Right ventricle myocardium inferior (tissue), 1 donor: ENCODE results near the gene CYP19A1. TPM values are rescaled to one million over a fixed set of nuclear protein-coding genes. Genes with fewer than 3 reads are reported as not detected.
A peak's percentile ranks its signal among the peaks of the same experiment; 100 is the strongest.
"Not testable (repeated sequence)": the region's sequence is repeated elsewhere in the genome, so short reads cannot be mapped to it uniquely, and the experiment has no call there.

Experiments
- ATAC-seq: fragments of 200-7000 bp; cut with Tn5 transposase; one replicate; pipeline ENCODE4 v1.9.1; 2020; ENCODE audit warnings: mild to moderate bottlenecking, moderate library complexity
- DNase-seq: peaks from one replicate; pipeline ENCODE4 v3.0.0; 2021; ENCODE audit errors: missing footprints
- intact Hi-C: fragments of 100-400 bp; cut with DNase I; formaldehyde crosslinking; loops from one replicate; pipeline ENCODE4 v1.11.0; 2022
- total RNA-seq: library from RNA; stranded (reverse); fragmentation: NEBNext Ultra II Directional; extraction: Animal tissue kit (Norgen Biotek cat#: 25700); gene quantifications from one replicate; pipeline ENCODE4 v1.2.1, GENCODE V29; 2021
- donor health status: DM: no; HTN: yes; CAD: no; lungs with severe emphysema.

Gene CYP19A1
- total RNA-seq, 1 donor from 2014 or later: 0.65 TPM

DNA sequence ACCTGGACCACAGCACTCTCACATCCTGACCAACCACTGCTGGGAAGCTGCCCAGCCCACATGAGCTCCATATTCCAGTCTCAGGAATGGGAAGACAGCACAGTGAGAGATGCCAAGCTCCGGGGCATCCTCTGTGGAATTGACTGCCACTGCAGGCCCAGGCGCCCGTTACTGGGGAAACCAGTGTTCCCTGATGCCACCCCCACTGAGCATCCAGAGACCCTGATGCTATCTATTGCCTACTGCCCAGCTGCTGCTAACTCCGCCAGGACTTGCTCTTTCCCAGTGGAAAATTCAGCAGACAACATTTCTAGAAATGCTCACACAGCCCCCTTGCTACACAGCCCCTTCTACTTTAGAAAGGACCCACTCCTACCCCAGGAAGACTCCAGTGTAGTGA lies 57.6 kb downstream of the CYP19A1 start:
- ATAC-seq (no peak), DNase-seq (no peak)
- intact Hi-C loops: loop anchor here (1.0 kb wide), 1 partner anchor 100 kb away; no protein-coding TSS in a partner anchor

DNA sequence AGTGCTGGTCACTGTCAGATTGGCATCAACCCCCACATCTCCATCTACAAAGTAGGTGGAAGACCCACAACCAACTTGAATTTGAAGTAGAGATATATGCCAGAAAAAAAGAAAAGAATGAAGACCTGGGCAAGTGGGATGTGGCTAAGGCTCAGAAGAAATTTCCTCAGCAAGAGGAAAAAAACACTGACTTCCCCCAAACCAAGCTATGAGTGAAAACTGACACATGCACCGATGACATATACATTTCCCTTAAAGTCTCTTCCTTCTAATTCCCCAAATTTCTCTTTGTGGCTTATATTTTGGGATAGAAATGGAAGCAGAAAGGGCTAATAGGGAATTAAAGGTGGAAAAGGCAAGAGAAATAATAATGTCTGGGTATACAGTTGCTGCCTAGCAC lies 59.0 kb downstream of the CYP19A1 start:
- no peak for ATAC-seq
- intact Hi-C loops: no loop called here
- no peak for DNase-seq

GRCh38 chr15:51277101-51277500 lies 61.3 kb downstream of the CYP19A1 start:
- intact Hi-C loops: no loop called here
- no peak for ATAC-seq
- DNase-seq: no peak

DNA sequence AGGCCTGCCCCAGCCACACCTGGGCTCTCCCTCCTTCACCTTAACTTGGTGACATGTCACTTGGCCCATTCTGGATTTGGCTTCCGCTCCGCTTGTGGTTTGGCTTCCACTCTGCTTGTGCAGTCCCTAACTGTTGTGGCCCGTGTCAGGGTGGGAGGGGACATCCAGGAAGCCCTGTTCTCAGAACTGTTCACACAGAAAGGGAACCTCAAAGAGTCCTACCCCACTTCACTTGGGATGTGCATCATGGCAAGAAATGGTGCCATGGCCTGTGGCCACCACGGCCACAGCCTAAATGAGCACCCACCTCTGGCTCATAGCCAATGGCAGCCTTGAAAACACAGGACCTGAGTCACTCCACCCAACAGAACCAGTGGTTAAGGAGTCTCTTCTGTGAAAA lies 63.4 kb downstream of the CYP19A1 start:
- intact Hi-C loops: no loop called here
- DNase-seq (no peak), ATAC-seq (no peak)

DNA sequence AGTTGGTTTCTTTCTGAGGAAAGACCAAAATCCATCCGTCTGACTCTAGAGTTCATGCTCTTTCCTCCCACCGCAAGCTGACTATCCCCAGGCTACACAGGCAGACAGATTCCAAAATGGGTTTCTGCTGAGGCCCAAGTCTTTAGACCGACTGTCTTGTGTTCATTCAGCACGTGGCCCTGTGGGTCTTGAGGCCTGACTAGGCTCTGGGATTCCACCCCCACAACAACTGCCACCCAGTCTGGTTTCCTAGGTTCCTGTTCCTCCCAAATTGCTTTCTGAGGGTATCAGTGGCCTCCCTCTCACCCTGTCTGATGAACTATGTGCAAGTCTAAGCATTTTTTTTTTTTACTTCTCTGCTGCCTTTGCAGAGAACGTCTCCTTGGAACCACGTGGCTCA lies 67.7 kb downstream of the CYP19A1 start:
- DNase-seq (peak; percentile 72), ATAC-seq (no peak)
- intact Hi-C loops: no loop called here

GRCh38 chr15:51269496-51269895 lies 68.9 kb downstream of the CYP19A1 start:
- no peak for DNase-seq
- intact Hi-C loops: no loop called here

GRCh38 chr15:51267703-51268083 lies 70.7 kb downstream of the CYP19A1 start:
- intact Hi-C loops: no loop called here
- peak; percentile 69 for DNase-seq
- ATAC-seq: no peak

More at GRCh38 chr15:51269496-51269895, 68.9 kb downstream of the CYP19A1 start:
- ATAC-seq: no peak

DNA sequence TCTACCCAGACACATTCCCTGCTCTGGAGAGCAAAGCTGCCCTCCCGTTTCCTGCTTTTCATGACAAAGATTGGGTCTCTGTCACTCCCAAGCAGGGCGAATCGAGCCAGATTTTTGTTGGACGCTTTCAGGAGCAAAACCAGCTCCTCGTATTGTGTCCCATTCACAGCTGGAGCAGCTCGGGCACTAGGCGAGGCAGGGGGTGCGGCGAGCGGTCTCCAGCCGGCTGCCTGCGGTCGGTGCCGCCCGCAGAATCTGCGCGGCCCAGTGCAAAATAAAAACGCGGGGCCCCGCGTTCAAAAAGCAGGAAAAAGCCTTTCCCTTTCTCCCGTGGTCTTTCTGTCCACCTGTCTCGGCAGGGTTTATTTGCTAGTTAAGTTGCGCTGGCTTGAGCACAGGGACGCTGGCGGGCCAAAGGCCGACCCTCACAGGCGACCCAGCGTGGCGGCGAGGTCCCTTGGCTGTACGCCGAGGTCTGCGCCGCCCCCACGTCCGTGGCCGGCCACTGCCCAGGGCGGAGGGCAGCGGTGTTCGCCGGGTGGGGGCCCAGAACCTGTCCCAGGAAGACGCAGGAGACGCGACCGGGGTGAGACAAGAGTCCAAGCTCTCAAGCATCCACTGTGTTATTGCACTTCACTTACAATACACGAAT lies 71.2 kb downstream of the CYP19A1 start:
- intact Hi-C loops: no loop called here
- ATAC-seq: peak; percentile 64
- DNase-seq: no peak

DNA sequence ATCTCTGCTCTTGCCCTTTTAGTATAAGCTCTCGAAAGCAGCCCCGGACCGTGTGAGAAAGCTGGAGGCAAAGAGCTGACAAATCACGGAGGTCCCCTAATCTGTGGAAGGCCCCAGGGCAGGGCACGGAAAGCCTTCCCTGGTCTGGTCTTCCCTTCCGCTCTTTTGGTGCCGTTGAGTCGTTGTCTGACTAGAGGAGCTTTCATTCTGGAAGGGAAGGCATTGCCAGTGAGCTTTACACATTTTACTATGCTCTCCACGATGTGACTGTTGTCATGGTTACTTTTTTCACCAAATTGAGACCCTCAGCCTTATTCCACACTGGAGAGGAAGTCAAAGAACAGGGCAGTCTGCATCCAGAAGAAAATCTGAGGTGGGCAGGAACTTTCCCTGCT lies 71.7 kb downstream of the CYP19A1 start:
- DNase-seq: no peak
- no peak for ATAC-seq
- intact Hi-C loops: no loop called here

DNA sequence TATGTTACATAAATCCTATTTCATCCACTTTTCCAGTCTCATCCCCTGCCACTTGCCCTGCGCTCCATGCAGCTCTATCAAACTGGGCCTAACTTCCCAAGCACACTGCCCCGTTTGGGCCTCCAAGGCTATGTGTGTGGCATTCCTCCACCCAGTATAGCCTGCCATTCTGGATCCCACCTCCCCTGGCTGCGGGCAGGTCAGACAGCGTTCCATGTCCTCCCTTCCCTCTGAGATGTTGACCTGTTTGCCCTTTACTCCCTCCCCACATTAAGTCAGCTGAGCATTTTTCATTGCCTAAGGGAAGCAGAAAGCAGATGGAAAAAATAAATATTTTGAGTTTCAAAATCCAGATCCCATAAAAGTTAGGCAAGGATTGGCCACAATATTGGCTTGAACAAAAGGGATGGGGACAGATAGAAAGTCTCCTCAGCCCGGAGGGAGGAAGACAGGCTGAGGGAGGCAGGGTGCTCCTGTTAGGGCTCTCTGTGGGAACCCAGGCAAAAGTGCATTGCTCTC lies 73.3 kb downstream of the CYP19A1 start:
- DNase-seq (no peak), ATAC-seq (no peak)
- intact Hi-C loops: no loop called here

DNA sequence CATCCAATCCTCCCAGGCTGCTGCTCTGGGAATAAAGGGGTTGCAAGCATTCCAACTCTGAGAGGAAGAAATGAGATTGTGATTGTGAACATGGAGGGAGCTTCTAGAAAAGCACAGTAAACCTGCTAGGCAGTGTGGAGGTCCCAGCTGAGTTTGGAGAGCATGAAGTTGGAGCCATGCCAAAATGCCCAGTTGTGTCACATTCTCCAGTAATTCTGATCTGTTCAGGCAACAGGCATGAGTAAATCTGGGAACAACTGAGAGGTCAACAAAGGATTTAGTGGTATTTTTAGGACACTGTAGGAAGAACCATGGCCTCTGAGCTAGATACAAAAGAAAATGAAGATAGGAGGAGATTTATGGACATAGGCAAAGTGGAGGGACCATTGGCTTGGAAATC lies 74.7 kb downstream of the CYP19A1 start:
- DNase-seq (no peak), ATAC-seq (no peak)
- intact Hi-C loops: no loop called here

DNA sequence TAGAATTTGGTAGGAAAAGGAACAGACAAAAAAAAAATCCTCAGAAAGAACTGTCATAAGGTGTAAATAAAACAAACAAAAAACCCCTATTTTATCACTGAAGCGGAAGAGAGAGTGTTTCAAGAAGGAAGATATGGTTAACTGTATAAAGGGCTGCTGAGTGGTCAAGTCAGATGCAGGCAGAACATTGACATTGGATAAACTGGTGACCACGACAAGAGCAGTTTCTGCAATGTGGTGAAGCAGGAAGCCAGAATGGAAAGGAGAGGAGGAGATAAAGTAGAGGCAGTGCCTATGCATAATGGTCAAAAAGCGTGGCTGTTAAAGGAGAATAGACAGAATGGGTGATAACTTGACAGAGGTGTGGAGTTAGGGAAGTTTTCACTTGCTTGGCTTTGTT lies 75.3 kb downstream of the CYP19A1 start:
- intact Hi-C loops: no loop called here
- DNase-seq (no peak), ATAC-seq (no peak)

GRCh38 chr15:51262463-51262862 lies 75.9 kb downstream of the CYP19A1 start:
- intact Hi-C loops: no loop called here
- ATAC-seq (no peak), DNase-seq (no peak)

GRCh38 chr15:51261113-51261512 lies 77.3 kb downstream of the CYP19A1 start:
- intact Hi-C loops, ATAC-seq, DNase-seq: not testable (repeated sequence)

- DNase-seq: no peak
- no peak for ATAC-seq
- intact Hi-C loops: no loop called here
Observed at GRCh38 chr15:51260202-51260601, 78.2 kb downstream of the CYP19A1 start.

DNA sequence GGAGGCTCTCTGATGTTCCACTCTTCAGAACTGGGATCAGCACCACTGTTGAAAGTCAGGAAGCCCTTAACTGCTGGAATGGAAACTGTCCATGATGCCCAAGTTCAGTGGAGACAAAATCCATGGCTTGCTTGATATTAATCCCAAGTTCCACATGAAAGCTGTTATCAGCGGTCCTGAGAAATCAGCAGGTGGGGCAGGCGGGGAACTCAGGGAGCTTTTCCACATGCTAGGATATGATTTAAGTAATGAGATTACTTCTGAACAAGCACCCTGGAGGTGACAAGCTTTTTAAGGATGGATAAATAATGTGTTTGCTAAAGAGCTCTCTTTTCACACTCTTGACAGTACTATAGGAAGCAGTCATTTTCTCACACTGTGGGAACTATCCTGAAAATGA lies 82.9 kb downstream of the CYP19A1 start:
- no peak for ATAC-seq
- intact Hi-C loops: no loop called here
- DNase-seq: no peak

DNA sequence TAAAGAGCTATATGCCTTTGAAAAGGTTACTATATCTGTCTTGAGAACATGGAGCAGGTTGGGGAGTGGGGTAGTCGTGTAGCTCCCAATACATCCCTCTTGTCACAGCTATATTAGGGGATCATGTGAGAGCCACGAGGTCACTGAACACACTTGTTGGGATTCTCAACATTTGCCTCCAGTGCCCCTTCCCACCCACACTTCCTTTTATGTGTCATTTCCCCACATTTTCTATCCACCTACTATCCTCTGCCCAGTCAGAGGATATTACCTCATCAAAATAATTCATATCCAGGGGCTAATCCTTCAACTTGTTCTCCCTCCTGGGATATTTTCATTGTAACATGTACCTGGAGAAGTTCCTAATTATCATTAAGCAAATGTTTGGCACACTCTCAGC lies 85.0 kb downstream of the CYP19A1 start:
- no peak for DNase-seq
- ATAC-seq: no peak
- intact Hi-C loops: no loop called here

DNA sequence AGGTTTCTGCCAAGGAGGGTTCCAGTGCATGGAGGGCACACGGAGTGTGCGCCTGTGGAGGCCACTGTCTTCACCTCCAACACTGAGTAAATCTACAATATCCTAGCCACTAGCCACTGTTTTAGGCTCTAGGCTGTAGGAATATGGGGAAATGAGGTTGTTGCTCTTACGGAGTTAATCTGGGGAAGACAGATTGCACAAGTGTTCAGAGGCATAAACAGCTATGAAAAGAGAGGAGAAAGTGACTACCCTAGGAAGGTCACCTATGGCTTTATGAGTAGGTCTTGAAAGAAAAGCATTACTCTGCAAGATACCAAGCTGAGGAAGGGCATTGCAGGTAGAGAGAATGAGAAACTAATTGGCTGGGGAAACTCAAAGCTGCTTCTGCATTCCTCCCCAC lies 85.7 kb downstream of the CYP19A1 start:
- no peak for ATAC-seq
- DNase-seq: no peak
- intact Hi-C loops: no loop called here

DNA sequence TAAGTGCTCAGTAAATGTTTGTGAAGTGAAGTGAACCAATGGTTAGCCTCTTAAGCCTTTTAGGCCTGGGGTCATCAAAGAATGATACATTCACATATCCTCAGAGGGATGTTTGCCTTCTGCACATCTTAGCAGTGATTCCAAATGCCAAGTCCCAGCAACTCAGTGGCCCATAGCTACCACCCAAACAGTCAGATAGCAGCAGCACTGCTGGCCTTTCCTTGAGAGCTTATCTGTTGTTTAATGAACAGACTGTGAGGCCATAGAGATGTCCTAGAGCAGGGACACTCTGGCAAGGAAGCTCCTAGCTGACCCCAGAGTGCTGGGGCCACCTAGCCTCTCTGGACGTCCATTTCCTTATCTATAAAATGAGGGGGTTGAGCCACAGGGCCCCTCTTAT lies 86.8 kb downstream of the CYP19A1 start:
- ATAC-seq (no peak), DNase-seq (no peak)
- intact Hi-C loops: no loop called here

DNA sequence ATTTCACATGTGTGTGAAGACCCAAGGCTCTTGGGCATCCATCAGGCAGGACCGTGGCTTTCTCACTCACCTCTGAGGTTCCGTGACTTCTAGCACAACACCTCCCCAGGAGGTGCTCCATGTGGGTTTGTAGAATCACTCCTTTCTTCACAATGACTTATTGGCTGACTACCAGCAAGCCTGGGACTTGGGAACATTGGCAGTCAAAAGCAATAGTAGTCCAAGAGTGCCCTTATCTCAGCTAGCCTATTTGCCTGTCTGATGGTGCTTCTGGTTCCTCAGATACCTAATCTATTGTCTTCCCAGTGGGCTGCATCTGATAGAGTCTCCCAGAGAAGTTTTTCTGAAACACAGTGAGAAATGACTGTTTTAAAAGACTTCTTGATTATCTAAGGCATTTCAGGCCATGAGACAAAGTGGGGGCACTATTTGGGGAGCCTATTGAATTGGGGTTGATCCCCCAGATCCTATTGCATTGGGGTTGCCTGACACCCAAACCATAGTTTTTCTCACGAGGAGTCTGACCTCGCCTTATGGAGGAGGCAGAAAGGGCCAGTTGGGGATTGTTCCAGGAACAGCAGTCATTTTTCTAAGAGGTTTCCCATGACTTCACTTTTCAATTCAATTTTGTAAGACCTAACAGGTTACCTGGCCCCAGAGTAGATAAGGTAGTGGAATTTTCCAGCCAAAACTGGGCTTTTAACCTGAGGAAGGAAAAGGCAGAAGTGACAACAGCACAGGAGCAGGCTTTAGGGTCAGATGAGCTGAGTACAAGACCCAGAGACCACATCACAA lies 88.0 kb downstream of the CYP19A1 start:
- no peak for ATAC-seq
- intact Hi-C loops: no loop called here

More for the DNA sequence above, 88.0 kb downstream of the CYP19A1 start:
- DNase-seq: no peak
